GM19395 (cell line): ENCODE data around the gene OPN3.
A peak's percentile ranks its signal among the peaks of the same experiment; 100 is the strongest.
"Not testable (repeated sequence)": the region's sequence is repeated elsewhere in the genome, so short reads cannot be mapped to it uniquely, and the experiment has no call there.

Experiments used
- ATAC-seq: cut with Tn5 transposase; IDR thresholded peaks from one replicate; pipeline ENCODE4 v1.9.1; 2021; ENCODE audit warnings: mild to moderate bottlenecking, moderate library complexity; ENCODE audit not compliant: unreplicated experiment

The OPN3 gene

GRCh38 chr1:241640149-241640866 lies at the start of gene OPN3, which contains the start of gene CHML:
OPN3 (minus strand) TSS chr1:241640369; CDS start chr1:241640254, 115 bp downstream.
CHML (minus strand) TSS chr1:241640369; CDS start chr1:241635766, 4,603 bp downstream.
- peak; percentile 78 for ATAC-seq

- ATAC-seq = no peak
These were observed 48.8 kb upstream of the OPN3 start for GRCh38 chr1:241688940-241689368.

GRCh38 chr1:241684108-241684507 lies 43.9 kb upstream of the OPN3 start:
- no peak for ATAC-seq

GRCh38 chr1:241682921-241683320 lies 42.8 kb upstream of the OPN3 start:
- ATAC-seq = no peak

GRCh38 chr1:241681861-241682448 lies 41.8 kb upstream of the OPN3 start:
- ATAC-seq = not testable (repeated sequence)

- ATAC-seq = no peak
These were observed 39.8 kb upstream of the OPN3 start for GRCh38 chr1:241679961-241680360.

- no peak for ATAC-seq
These were observed 39.2 kb upstream of the OPN3 start for GRCh38 chr1:241679404-241679803.

- no peak for ATAC-seq
These were observed 38.4 kb upstream of the OPN3 start for GRCh38 chr1:241678536-241678935.

- peak; percentile 98 for ATAC-seq
These were observed 37.0 kb upstream of the OPN3 start for GRCh38 chr1:241677201-241677600.

GRCh38 chr1:241675983-241676382 lies 35.8 kb upstream of the OPN3 start:
- ATAC-seq = no peak

- no peak for ATAC-seq
These were observed 34.7 kb upstream of the OPN3 start for GRCh38 chr1:241674805-241675384.

- no peak for ATAC-seq
These were observed 32.1 kb upstream of the OPN3 start for GRCh38 chr1:241672301-241672700.

- no peak for ATAC-seq
These were observed 26.2 kb upstream of the OPN3 start for GRCh38 chr1:241666419-241666818.

- no peak for ATAC-seq
These were observed 20.3 kb upstream of the OPN3 start for GRCh38 chr1:241660424-241660972.

GRCh38 chr1:241659016-241659415 lies 18.8 kb upstream of the OPN3 start:
- not testable (repeated sequence) for ATAC-seq

- ATAC-seq = no peak
These were observed 18.1 kb upstream of the OPN3 start for GRCh38 chr1:241658081-241658793.

- no peak for ATAC-seq
These were observed 14.5 kb upstream of the OPN3 start for GRCh38 chr1:241654641-241655040.

- peak; percentile 60 for ATAC-seq
These were observed 13.8 kb upstream of the OPN3 start for GRCh38 chr1:241654019-241654418.

GRCh38 chr1:241652012-241652411 lies 11.8 kb upstream of the OPN3 start, which contains the start of gene WDR64:
WDR64 (plus strand) TSS chr1:241652281; CDS start chr1:241652485, 204 bp downstream.
- ATAC-seq = no peak

- ATAC-seq = no peak
These were observed 8.0 kb upstream of the OPN3 start for GRCh38 chr1:241648159-241648558.

GRCh38 chr1:241647658-241648057 lies 7.5 kb upstream of the OPN3 start:
- ATAC-seq = no peak
